GM12801 (cell line): ENCODE data around the gene TAF4.

ENCODE experiments used
- TF ChIP-seq, protein P1 (sequence below): IDR thresholded peaks from one replicate; pipeline ENCODE4 v1.5.1; 2011; ENCODE audit warnings: control low read depth; ENCODE audit not compliant: insufficient read length; ENCODE audit errors: extremely low read depth

Gene TAF4, protein sequence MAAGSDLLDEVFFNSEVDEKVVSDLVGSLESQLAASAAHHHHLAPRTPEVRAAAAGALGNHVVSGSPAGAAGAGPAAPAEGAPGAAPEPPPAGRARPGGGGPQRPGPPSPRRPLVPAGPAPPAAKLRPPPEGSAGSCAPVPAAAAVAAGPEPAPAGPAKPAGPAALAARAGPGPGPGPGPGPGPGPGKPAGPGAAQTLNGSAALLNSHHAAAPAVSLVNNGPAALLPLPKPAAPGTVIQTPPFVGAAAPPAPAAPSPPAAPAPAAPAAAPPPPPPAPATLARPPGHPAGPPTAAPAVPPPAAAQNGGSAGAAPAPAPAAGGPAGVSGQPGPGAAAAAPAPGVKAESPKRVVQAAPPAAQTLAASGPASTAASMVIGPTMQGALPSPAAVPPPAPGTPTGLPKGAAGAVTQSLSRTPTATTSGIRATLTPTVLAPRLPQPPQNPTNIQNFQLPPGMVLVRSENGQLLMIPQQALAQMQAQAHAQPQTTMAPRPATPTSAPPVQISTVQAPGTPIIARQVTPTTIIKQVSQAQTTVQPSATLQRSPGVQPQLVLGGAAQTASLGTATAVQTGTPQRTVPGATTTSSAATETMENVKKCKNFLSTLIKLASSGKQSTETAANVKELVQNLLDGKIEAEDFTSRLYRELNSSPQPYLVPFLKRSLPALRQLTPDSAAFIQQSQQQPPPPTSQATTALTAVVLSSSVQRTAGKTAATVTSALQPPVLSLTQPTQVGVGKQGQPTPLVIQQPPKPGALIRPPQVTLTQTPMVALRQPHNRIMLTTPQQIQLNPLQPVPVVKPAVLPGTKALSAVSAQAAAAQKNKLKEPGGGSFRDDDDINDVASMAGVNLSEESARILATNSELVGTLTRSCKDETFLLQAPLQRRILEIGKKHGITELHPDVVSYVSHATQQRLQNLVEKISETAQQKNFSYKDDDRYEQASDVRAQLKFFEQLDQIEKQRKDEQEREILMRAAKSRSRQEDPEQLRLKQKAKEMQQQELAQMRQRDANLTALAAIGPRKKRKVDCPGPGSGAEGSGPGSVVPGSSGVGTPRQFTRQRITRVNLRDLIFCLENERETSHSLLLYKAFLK

GRCh38 chr20:62065674-62066338, at the start of gene TAF4:
Gene TAF4, minus strand, starts transcription at chr20:62065881. Its CDS starts 71 bp downstream, at chr20:62065810.
- TF ChIP-seq, protein P1, sequence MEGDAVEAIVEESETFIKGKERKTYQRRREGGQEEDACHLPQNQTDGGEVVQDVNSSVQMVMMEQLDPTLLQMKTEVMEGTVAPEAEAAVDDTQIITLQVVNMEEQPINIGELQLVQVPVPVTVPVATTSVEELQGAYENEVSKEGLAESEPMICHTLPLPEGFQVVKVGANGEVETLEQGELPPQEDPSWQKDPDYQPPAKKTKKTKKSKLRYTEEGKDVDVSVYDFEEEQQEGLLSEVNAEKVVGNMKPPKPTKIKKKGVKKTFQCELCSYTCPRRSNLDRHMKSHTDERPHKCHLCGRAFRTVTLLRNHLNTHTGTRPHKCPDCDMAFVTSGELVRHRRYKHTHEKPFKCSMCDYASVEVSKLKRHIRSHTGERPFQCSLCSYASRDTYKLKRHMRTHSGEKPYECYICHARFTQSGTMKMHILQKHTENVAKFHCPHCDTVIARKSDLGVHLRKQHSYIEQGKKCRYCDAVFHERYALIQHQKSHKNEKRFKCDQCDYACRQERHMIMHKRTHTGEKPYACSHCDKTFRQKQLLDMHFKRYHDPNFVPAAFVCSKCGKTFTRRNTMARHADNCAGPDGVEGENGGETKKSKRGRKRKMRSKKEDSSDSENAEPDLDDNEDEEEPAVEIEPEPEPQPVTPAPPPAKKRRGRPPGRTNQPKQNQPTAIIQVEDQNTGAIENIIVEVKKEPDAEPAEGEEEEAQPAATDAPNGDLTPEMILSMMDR, result no peak

GRCh38 chr20:62114894-62115293, 49.2 kb upstream of the TAF4 start:
- TF ChIP-seq, protein P1, result no peak

DNA sequence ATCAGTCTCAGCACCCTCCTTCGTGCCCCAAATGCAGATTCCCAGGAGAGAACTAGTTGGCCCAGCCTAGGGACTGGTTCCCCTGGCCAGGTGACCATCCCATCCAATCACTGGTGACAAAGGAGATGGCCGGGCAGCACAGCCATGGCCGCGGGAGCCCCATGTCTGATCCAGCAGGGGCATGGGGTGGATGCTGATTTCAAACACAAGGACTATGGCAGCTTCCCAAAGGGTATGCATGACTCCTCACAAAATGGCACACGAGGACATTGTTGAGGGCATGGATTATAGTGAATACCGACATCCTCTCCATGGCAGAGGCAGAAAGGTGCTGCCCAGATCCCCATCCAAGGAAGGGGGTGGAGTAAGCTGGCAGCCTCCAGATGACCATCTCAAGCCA, 46.7 kb upstream of the TAF4 start:
- TF ChIP-seq, protein P1, result no peak

GRCh38 chr20:62111148-62111547, 45.5 kb upstream of the TAF4 start:
- TF ChIP-seq, protein P1, result no peak

- TF ChIP-seq, protein P1, result no peak
These were observed 39.9 kb upstream of the TAF4 start for GRCh38 chr20:62105592-62105991.

DNA sequence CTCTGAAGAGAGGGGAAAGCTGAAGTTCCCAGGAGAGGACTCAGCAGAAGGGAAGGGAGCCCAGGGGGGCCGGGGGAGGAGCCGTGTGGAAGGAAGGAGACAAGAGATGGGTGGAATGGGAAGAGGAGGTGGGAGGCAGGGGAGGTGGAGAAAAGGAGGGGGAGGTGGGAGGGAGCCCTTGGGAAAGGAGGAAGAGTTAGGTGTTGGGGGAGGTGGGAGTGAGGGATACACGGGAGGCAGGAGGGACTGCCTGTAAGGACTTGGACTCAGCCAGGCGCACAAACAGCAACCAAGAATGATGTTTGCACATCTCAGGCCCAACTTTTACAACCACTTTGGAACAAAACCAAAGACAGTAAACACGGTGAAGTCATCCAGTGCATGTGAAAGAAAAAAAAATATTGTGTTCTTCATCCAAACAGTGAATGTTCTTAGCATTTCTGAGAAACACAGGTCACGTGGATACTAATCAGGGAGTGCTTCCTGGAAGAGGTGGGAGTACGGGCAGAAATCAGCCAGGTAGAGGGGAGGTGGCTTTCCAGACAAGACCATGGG, 39.2 kb upstream of the TAF4 start:
- TF ChIP-seq, protein P1, result no peak
